HepG2 (cell line): ENCODE results near the gene ETNK1. TPM values are rescaled to one million over a fixed set of nuclear protein-coding genes. Genes with fewer than 3 reads are reported as not detected.
A peak's percentile ranks its signal among the peaks of the same experiment; 100 is the strongest.

Source experiments
- ATAC-seq: fragments of 200-7000 bp; cut with Tn5 transposase; 3 replicates; pipeline ENCODE4 v1.9.1; 2020; ENCODE audit warnings: mild to moderate bottlenecking, moderate library complexity
- BruUV-seq: library from RNA; stranded (reverse); fragments of 400-500 nt; replicated peaks from 2 replicates; lab custom pipeline; 2021; lab: Mats Ljungman, UMichigan
- CTCF ChIA-PET: fragments of 300-600 bp; formaldehyde crosslinking; extraction: SDS; loops from one replicate; lab custom pipeline; 2021; ENCODE audit warnings: low total read pairs, inconsistent platforms, low intra/inter-chr PET ratio; lab: Yijun Ruan, JAX
- POLR2A ChIA-PET: fragments of 350-600 bp; sonication (Branson Sonifier 250); formaldehyde crosslinking; loops from one replicate; lab custom pipeline; 2020; ENCODE audit warnings: antibody characterized with exemption, inconsistent platforms; lab: Yijun Ruan, JAX
- DNase-seq: peaks from one replicate; pipeline ENCODE4 v3.0.0-alpha.2; 2015; ENCODE audit warnings: low spot score
- FAIRE-seq: peaks from 3 replicates; lab custom pipeline; 2011; peaks lifted over from hg19 to GRCh38; lab: Jason Lieb, UNC
- H2AFZ ChIP-seq: one replicate; pipeline ENCODE4 v1.6.1; 2011; ENCODE audit warnings: low read length, inconsistent platforms
- H3K27ac ChIP-seq: fragments of 300-600 bp; 3 replicates; pipeline ENCODE4 v1.8.0; 2011; ENCODE audit warnings: mixed run types, mild to moderate bottlenecking, mixed read lengths, low read length, inconsistent platforms; ENCODE audit not compliant: insufficient read depth; ENCODE audit errors: extremely low read length
- H3K27me3 ChIP-seq, 2 experiments: fragments of 200-600 bp in 1 of 2; 2 replicates in 1 of 2; 3 replicates in 1 of 2; pipeline versions ENCODE4 v1.6.0 to v1.8.0; 2011; ENCODE audit warnings: low read length in 2 of 2, mild to moderate bottlenecking in 2 of 2, moderate library complexity in 2 of 2, inconsistent platforms in 1 of 2; ENCODE audit not compliant: insufficient read depth in 2 of 2, control insufficient read depth in 1 of 2
- H3K36me3 ChIP-seq, 2 experiments: fragments of 200-600 bp in 1 of 2; replicated peaks in 1 of 2; 2 replicates in 1 of 2; 3 replicates in 1 of 2; pipeline versions ENCODE4 v1.5.1 to v1.8.0; 2011; ENCODE audit warnings: low read length in 2 of 2, inconsistent platforms in 1 of 2; ENCODE audit not compliant: insufficient read depth in 2 of 2, control insufficient read depth in 1 of 2
- H3K4me1 ChIP-seq: 2 replicates; pipeline ENCODE4 v1.5.1; 2012; ENCODE audit warnings: low read length, inconsistent platforms; ENCODE audit not compliant: insufficient read depth
- H3K4me2 ChIP-seq: 2 replicates; pipeline ENCODE4 v1.6.0; 2011; ENCODE audit warnings: low read depth, low read length, inconsistent platforms
- H3K4me3 ChIP-seq, 3 experiments: fragments of 200-600 bp in 1 of 3; sonication (generic), shearing (Covaris generic) in 1 of 3; replicated peaks in 1 of 3; 2 replicates each; pipeline ENCODE4 v1.5.1; 2011 to 2016; ENCODE audit warnings: low read length in 3 of 3, inconsistent platforms in 2 of 3, low read depth in 2 of 3, mild to moderate bottlenecking in 2 of 3, control low read depth in 1 of 3, mixed read lengths in 1 of 3; ENCODE audit not compliant: insufficient read depth in 1 of 3
- H3K79me2 ChIP-seq: one replicate; pipeline ENCODE4 v1.6.1; 2011; ENCODE audit warnings: low read length, inconsistent platforms; ENCODE audit not compliant: insufficient read depth
- H3K9ac ChIP-seq: 2 replicates; pipeline ENCODE4 v1.6.0; 2011; ENCODE audit warnings: mild to moderate bottlenecking, low read depth, low read length, inconsistent platforms; ENCODE audit not compliant: insufficient read depth
- H3K9me3 ChIP-seq: 2 replicates; pipeline ENCODE4 v1.5.1; 2012; ENCODE audit warnings: mild to moderate bottlenecking, low read length
- H4K20me1 ChIP-seq: 2 replicates; pipeline ENCODE4 v1.6.0; 2011; ENCODE audit warnings: inconsistent platforms, mild to moderate bottlenecking, low read length, moderate library complexity; ENCODE audit not compliant: insufficient read depth
- ATF2 ChIP-seq: sonication (generic); formaldehyde crosslinking; IDR thresholded peaks from 2 replicates; pipeline ENCODE4 v1.4.0; 2020; ENCODE audit warnings: missing genetic modification reagents
- DBP ChIP-seq: sonication (generic); formaldehyde crosslinking; IDR thresholded peaks from 2 replicates; pipeline ENCODE4 v1.4.0; 2020; ENCODE audit warnings: missing genetic modification reagents; ENCODE audit errors: not compliant biosample characterization
- FIP1L1 ChIP-seq: fragments of 200-400 bp; formaldehyde crosslinking; IDR thresholded peaks from 2 replicates; pipeline ENCODE4 v1.6.1; 2018; ENCODE audit warnings: low read depth, mild to moderate bottlenecking, low read length, moderate library complexity, borderline replicate concordance; ENCODE audit not compliant: insufficient read depth
- MNT ChIP-seq: fragments of 450-650 bp; IDR thresholded peaks from 2 replicates; pipeline ENCODE4 v1.6.1; 2016
- ZNF512 ChIP-seq: sonication (generic); formaldehyde crosslinking; IDR thresholded peaks from 2 replicates; pipeline ENCODE4 v1.4.0; 2020; ENCODE audit warnings: mild to moderate bottlenecking, missing genetic modification reagents
- WGBS: methylation state at CpG from one replicate; pipeline ENCODE4 v1.1.6; 2017; ENCODE audit warnings: low lambda C conversion rate; 5-methylcytosine and 5-hydroxymethylcytosine counted together
- in situ Hi-C: cut with HindIII; loops from 2 replicates; pipeline ENCODE4 v1.10.0; 2017; ENCODE audit warnings: low pct_unique_long_range_greater_than_20kb; ENCODE audit not compliant: extremely low pct_ligation_motif_present
- intact Hi-C: fragments of 100-400 bp; cut with micrococcal nuclease; formaldehyde crosslinking; loops from one replicate; pipeline ENCODE4 v1.10.0; 2022; ENCODE audit not compliant: unreplicated experiment
- polyA plus RNA-seq, 8 experiments: library from polyadenylated mRNA; depleted of rRNA in 3 of 8; stranded (reverse) in 7 of 8; unstranded in 1 of 8; fragments of >200 nt; fragmentation: Illumina TruSeq in 4 of 8; extraction: Trizol in 4 of 8; gene quantifications; 2 replicates each; pipeline versions ENCODE4 v1.2.1 to v1.2.3, GENCODE V29; 2011 to 2016; ENCODE audit warnings: low read depth in 4 of 8, missing spikeins in 1 of 8, mixed read lengths in 1 of 8; ENCODE audit not compliant: insufficient read depth in 1 of 8
- total RNA-seq, 5 experiments: library from RNA; depleted of rRNA; stranded (reverse); fragments of >200 nt; fragmentation: Illumina TruSeq; extraction: Trizol; gene quantifications; 2 replicates each; pipeline ENCODE4 v1.2.3, GENCODE V29; 2016; ENCODE audit warnings: low read depth in 1 of 5

The ETNK1 gene
- total and polyA plus RNA-seq, 2 of the 13 experiments (the other 11 are each of a cell fraction or from before 2014, with no cell fraction given) = 14.4 to 55.7 TPM

- intact Hi-C loops = no loop called here
- no peaks in the 10 kb centered on the region; a peak in 1 of 5 replicates for H3K27me3 ChIP-seq
- no peak for ATAC-seq
- 21% methylated on average over 2 of the region's 2 CpGs for WGBS
- FAIRE-seq = no peak
- H3K4me1 ChIP-seq = no peaks in the 10 kb centered on the region
- no peak overlapping the region for H3K9ac ChIP-seq
- H4K20me1 ChIP-seq = no peaks in the 10 kb centered on the region
- no peaks in the 10 kb centered on the region for H3K36me3 ChIP-seq
- H3K9me3 ChIP-seq = no peaks in the 10 kb centered on the region
- no peak overlapping the region for H3K4me3 ChIP-seq
- DNase-seq = no peak
- in situ Hi-C loops = no loop called here
- H2AFZ ChIP-seq = no peak overlapping the region
- H3K27ac ChIP-seq = no peak overlapping the region
- POLR2A ChIA-PET = no interaction called here
- H3K79me2 ChIP-seq = no peaks in the 10 kb centered on the region
- CTCF ChIA-PET = no interaction called here
- peak; percentile 32; the same call in 1 of the 2 replicates for TF ChIP-seq MNT
- TF ChIP-seq ZNF512 (CRISPR knock-in tag) = no peak
- TF ChIP-seq ATF2 (CRISPR knock-in tag) = no peak
- no peak for TF ChIP-seq DBP (CRISPR knock-in tag)
- no peak for TF ChIP-seq FIP1L1
- BruUV-seq = no TSS peak
- no peak overlapping the region for H3K4me2 ChIP-seq
These were observed 48.5 kb upstream of the ETNK1 start for GRCh38 chr12:22576473-22576872.
